HL-60 (cell line): ENCODE data around the gene DNAH6.

ENCODE experiments used
- DNase-seq, 2 experiments: peaks; one replicate each; pipeline ENCODE4 v3.0.0-alpha.2; 2010 to 2020; ENCODE audit warnings: low read depth in 1 of 2, low spot score in 1 of 2
- H3K27ac ChIP-seq: fragments of 250-450 bp; sonication (Bioruptor Pico); replicated peaks from 2 replicates; pipeline ENCODE4 v1.5.1; 2020; ENCODE audit warnings: mild to moderate bottlenecking, moderate library complexity
- H3K27me3 ChIP-seq: fragments of 250-450 bp; sonication (Bioruptor Pico); 2 replicates; pipeline ENCODE4 v1.5.1; 2021; ENCODE audit warnings: mild to moderate bottlenecking, moderate library complexity; ENCODE audit not compliant: insufficient read depth, poor library complexity, severe bottlenecking
- H3K4me3 ChIP-seq: replicated peaks from 2 replicates; pipeline ENCODE4 v1.5.1; 2011; ENCODE audit warnings: mild to moderate bottlenecking, control low read depth, low read length; ENCODE audit not compliant: insufficient read depth
- CTCF ChIP-seq: IDR thresholded peaks from one replicate; pipeline ENCODE4 v1.5.1; 2011; ENCODE audit warnings: low read length, control low read depth, inconsistent platforms; ENCODE audit not compliant: insufficient read depth
- GABPA ChIP-seq: IDR thresholded peaks from 2 replicates; pipeline ENCODE4 v1.6.1; 2012; ENCODE audit warnings: low read depth
- POLR2AphosphoS5 ChIP-seq: IDR thresholded peaks from 2 replicates; pipeline ENCODE4 v1.6.1; 2012; ENCODE audit warnings: low read depth
- REST ChIP-seq: IDR thresholded peaks from 2 replicates; pipeline ENCODE4 v1.6.1; 2012; ENCODE audit warnings: low read depth; ENCODE audit not compliant: insufficient replicate concordance
- SPI1 ChIP-seq: IDR thresholded peaks from 2 replicates; pipeline ENCODE4 v1.6.1; 2012; ENCODE audit warnings: low read depth, mild to moderate bottlenecking, borderline replicate concordance

DNAH6 gene

GRCh38 chr2:84472856-84473565, 43.3 kb upstream of the DNAH6 start:
- H3K4me3 ChIP-seq, result no peak overlapping the region
- H3K27me3 ChIP-seq, result no peaks in the 10 kb centered on the region
- H3K27ac ChIP-seq, result no peak overlapping the region
- no peak for TF ChIP-seq CTCF
- TF ChIP-seq REST, result no peak
- no peak for TF ChIP-seq GABPA
- TF ChIP-seq SPI1, result no peak
- TF ChIP-seq POLR2AphosphoS5, result no peak
- no peak for DNase-seq

- Histone ChIP-seq H3K27ac (no peak overlapping the region), H3K27me3 (no peaks in the 10 kb centered on the region)
- TF ChIP-seq CTCF (no peak), SPI1 (no peak), POLR2AphosphoS5 (no peak), REST (no peak)
These were observed 42.1 kb upstream of the DNAH6 start for GRCh38 chr2:84474176-84474575.

GRCh38 chr2:84477886-84478285, 38.4 kb upstream of the DNAH6 start:
- Histone ChIP-seq H3K4me3 (no peak overlapping the region), H3K27me3 (no peaks in the 10 kb centered on the region), H3K27ac (no peak overlapping the region)
- no peak for DNase-seq
- TF ChIP-seq CTCF (no peak), POLR2AphosphoS5 (no peak), GABPA (no peak), REST (no peak), SPI1 (no peak)

More at GRCh38 chr2:84474176-84474575, 42.1 kb upstream of the DNAH6 start:
- H3K4me3 ChIP-seq, result no peak overlapping the region
- DNase-seq, result no peak
